ENCODE results near the gene ARRB1. TPM values are rescaled to one million over a fixed set of nuclear protein-coding genes. Genes with fewer than 3 reads are reported as not detected.
"Not testable (repeated sequence)": the region's sequence is repeated elsewhere in the genome, so short reads cannot be mapped to it uniquely, and the experiment has no call there.

ARRB1 gene
- total RNA-seq: 53.4 TPM

- no peak for DNase-seq (ENCODE audit: low spot score)
Observed at GRCh38 chr11:75351541-75351790, at the start of gene ARRB1. Gene ARRB1, minus strand, starts transcription at chr11:75351661. Its CDS starts 54 bp downstream, at chr11:75351607.

- no peak for DNase-seq (ENCODE audit: low spot score)
Observed at GRCh38 chr11:75400146-75400865, 48.8 kb upstream of the ARRB1 start.

GRCh38 chr11:75399344-75400145 is 48.1 kb upstream of the ARRB1 start, which contains the start of gene RPS3:
Gene RPS3, plus strand, starts transcription at chr11:75399518. Its CDS starts 30 bp downstream, at chr11:75399548.
- DNase-seq (ENCODE audit: low spot score): peak; percentile 93

- DNase-seq (ENCODE audit: low spot score): no peak
Observed at GRCh38 chr11:75398906-75399305, 47.4 kb upstream of the ARRB1 start.

GRCh38 chr11:75394085-75394840 is 42.8 kb upstream of the ARRB1 start:
- no peak for DNase-seq (ENCODE audit: low spot score)

GRCh38 chr11:75389925-75390324 is 38.5 kb upstream of the ARRB1 start:
- DNase-seq (ENCODE audit: low spot score): no peak

GRCh38 chr11:75389276-75389605 is 37.8 kb upstream of the ARRB1 start:
- DNase-seq (ENCODE audit: low spot score): no peak

GRCh38 chr11:75388386-75389275 is 37.2 kb upstream of the ARRB1 start:
- DNase-seq (ENCODE audit: low spot score): peak; percentile 75

GRCh38 chr11:75387736-75388294 is 36.4 kb upstream of the ARRB1 start:
- no peak for DNase-seq (ENCODE audit: low spot score)

- DNase-seq (ENCODE audit: low spot score): no peak
Observed at GRCh38 chr11:75386942-75387630, 35.6 kb upstream of the ARRB1 start.

GRCh38 chr11:75384438-75385080 is 33.1 kb upstream of the ARRB1 start:
- DNase-seq (ENCODE audit: low spot score): peak; percentile 78

GRCh38 chr11:75383246-75383645 is 31.8 kb upstream of the ARRB1 start:
- no peak for DNase-seq (ENCODE audit: low spot score)

GRCh38 chr11:75380716-75381420 is 29.4 kb upstream of the ARRB1 start:
- DNase-seq (ENCODE audit: low spot score): peak; percentile 54

GRCh38 chr11:75380245-75380644 is 28.8 kb upstream of the ARRB1 start:
- no peak for DNase-seq (ENCODE audit: low spot score)

GRCh38 chr11:75378776-75379175 is 27.3 kb upstream of the ARRB1 start:
- DNase-seq (ENCODE audit: low spot score): not testable (repeated sequence)

- DNase-seq (ENCODE audit: low spot score): no peak
Observed at GRCh38 chr11:75376175-75376574, 24.7 kb upstream of the ARRB1 start.

GRCh38 chr11:75375626-75376025 is 24.2 kb upstream of the ARRB1 start:
- DNase-seq (ENCODE audit: low spot score): no peak

- DNase-seq (ENCODE audit: low spot score): no peak
Observed at GRCh38 chr11:75374646-75375045, 23.2 kb upstream of the ARRB1 start.

GRCh38 chr11:75373201-75373600 is 21.7 kb upstream of the ARRB1 start:
- no peak for DNase-seq (ENCODE audit: low spot score)
